Endothelial cell of umbilical vein (primary cell): ENCODE data around the gene TRAPPC10. TPM values are rescaled to one million over a fixed set of nuclear protein-coding genes. Genes with fewer than 3 reads are reported as not detected.

Experiments
- BruUV-seq: library from RNA; stranded (reverse); fragments of 400-500 nt; replicated peaks from 2 replicates; lab custom pipeline; 2021; lab: Mats Ljungman, UMichigan
- CTCF ChIA-PET: fragments of 300-600, 350-600 bp; sonication (Branson Sonifier 250); formaldehyde crosslinking; loops from one replicate; lab custom pipeline; 2021; ENCODE audit warnings: antibody characterized with exemption, inconsistent platforms; lab: Charles Lee
- POLR2A ChIA-PET: fragments of 300-600, 350-600 bp; sonication (Branson Sonifier 250); formaldehyde crosslinking; loops from one replicate; lab custom pipeline; 2021; ENCODE audit warnings: antibody characterized with exemption, inconsistent platforms; lab: Charles Lee
- DNase-seq: peaks from one replicate; pipeline ENCODE4 v3.0.0-alpha.2; 2011; ENCODE audit warnings: low read depth, low spot score
- FAIRE-seq: peaks from 2 replicates; lab custom pipeline; 2011; peaks lifted over from hg19 to GRCh38; lab: Jason Lieb, UNC
- H2AFZ ChIP-seq: 2 replicates; pipeline ENCODE4 v1.6.0; 2012; ENCODE audit warnings: low read depth, low read length, control low read depth, inconsistent platforms
- H3K27ac ChIP-seq: 2 replicates; pipeline ENCODE4 v1.5.1; 2011; ENCODE audit warnings: low read depth, mild to moderate bottlenecking, control low read depth, low read length, moderate library complexity; ENCODE audit not compliant: insufficient read depth
- H3K27me3 ChIP-seq, 2 experiments: 2 replicates each; pipeline versions ENCODE4 v1.6.0 to v1.6.1; 2011; ENCODE audit warnings: low read length in 2 of 2, mixed read lengths in 1 of 2; ENCODE audit not compliant: control insufficient read depth in 2 of 2, insufficient read depth in 2 of 2
- H3K36me3 ChIP-seq, 2 experiments: 2 replicates in 1 of 2; 3 replicates in 1 of 2; pipeline ENCODE4 v1.5.1; 2011; ENCODE audit warnings: low read length in 2 of 2, mild to moderate bottlenecking in 1 of 2, moderate library complexity in 1 of 2; ENCODE audit not compliant: control insufficient read depth in 2 of 2, insufficient read depth in 2 of 2; ENCODE audit errors: extremely low read depth in 1 of 2
- H3K4me1 ChIP-seq: 3 replicates; pipeline ENCODE4 v1.5.1; 2011; ENCODE audit warnings: mild to moderate bottlenecking, low read length; ENCODE audit not compliant: control insufficient read depth, insufficient read depth; ENCODE audit errors: extremely low read depth
- H3K4me2 ChIP-seq: 2 replicates; pipeline ENCODE4 v1.6.1; 2011; ENCODE audit warnings: low read length, control low read depth, mixed read lengths; ENCODE audit not compliant: insufficient read depth
- H3K4me3 ChIP-seq, 3 experiments: fragments of 200-600 bp in 1 of 3; sonication (generic), shearing (Covaris generic) in 1 of 3; replicated peaks in 1 of 3; 2 replicates each; pipeline ENCODE4 v1.5.1; 2011 to 2016; ENCODE audit warnings: control low read depth in 3 of 3, low read length in 3 of 3, mild to moderate bottlenecking in 2 of 3, inconsistent platforms in 1 of 3, low read depth in 1 of 3, moderate library complexity in 1 of 3; ENCODE audit not compliant: insufficient read depth in 1 of 3
- H3K79me2 ChIP-seq: 2 replicates; pipeline ENCODE4 v1.6.0; 2012; ENCODE audit warnings: low read length, inconsistent platforms; ENCODE audit not compliant: control insufficient read depth, insufficient read depth
- H3K9ac ChIP-seq: replicated peaks from 2 replicates; pipeline ENCODE3; 2011; ENCODE audit warnings: low read length, control low read depth; ENCODE audit not compliant: insufficient read depth; ENCODE audit errors: extremely low read depth
- H3K9me1 ChIP-seq: replicated peaks from 3 replicates; pipeline ENCODE4 v1.6.0; 2011; ENCODE audit warnings: mild to moderate bottlenecking, low read length; ENCODE audit not compliant: control insufficient read depth, insufficient read depth; ENCODE audit errors: extremely low read depth
- H3K9me3 ChIP-seq: replicated peaks from 2 replicates; pipeline ENCODE4 v1.5.1; 2012; ENCODE audit warnings: low read length, inconsistent platforms; ENCODE audit not compliant: control insufficient read depth, insufficient read depth
- H4K20me1 ChIP-seq: replicated peaks from 2 replicates; pipeline ENCODE3; 2011; ENCODE audit warnings: mild to moderate bottlenecking, low read length; ENCODE audit not compliant: control insufficient read depth, insufficient read depth; ENCODE audit errors: extremely low read depth
- EZH2 ChIP-seq: IDR thresholded peaks from 2 replicates; pipeline ENCODE4 v1.6.1; 2012; ENCODE audit warnings: borderline replicate concordance, low read depth, mild to moderate bottlenecking, moderate library complexity, low read length, inconsistent platforms; ENCODE audit not compliant: severe bottlenecking
- FOS ChIP-seq: IDR thresholded peaks from 2 replicates; pipeline ENCODE4 v1.6.1; 2011; ENCODE audit warnings: mild to moderate bottlenecking, low read length, moderate library complexity, borderline replicate concordance; ENCODE audit not compliant: insufficient read depth
- JUN ChIP-seq: IDR thresholded peaks from 2 replicates; pipeline ENCODE4 v1.6.1; 2011; ENCODE audit warnings: borderline replicate concordance, low read depth; ENCODE audit not compliant: insufficient read length, insufficient read depth
- MAX ChIP-seq: IDR thresholded peaks from 2 replicates; pipeline ENCODE4 v1.6.1; 2011; ENCODE audit not compliant: insufficient read depth, insufficient read length
- MYC ChIP-seq: IDR thresholded peaks from one replicate; pipeline ENCODE4 v1.6.1; 2011; ENCODE audit warnings: mild to moderate bottlenecking, low read depth, low read length
- POLR2A ChIP-seq: IDR thresholded peaks from 2 replicates; pipeline ENCODE4 v1.6.1; 2012; ENCODE audit warnings: low read depth, mild to moderate bottlenecking, control low read depth, low read length
- POLR2AphosphoS5 ChIP-seq: IDR thresholded peaks from 2 replicates; pipeline ENCODE4 v1.6.1; 2012; ENCODE audit warnings: low read depth, mild to moderate bottlenecking, control low read depth, low read length, moderate library complexity; ENCODE audit not compliant: insufficient read depth
- dilution Hi-C: fragments of 300-500 bp; cut with MboI; formaldehyde crosslinking; loops from one replicate; pipeline ENCODE4 v1.15.0; 2019; ENCODE audit warnings: low sequenced_read_pairs; ENCODE audit not compliant: extremely low pct_ligation_motif_present
- intact Hi-C: fragments of 100-400 bp; cut with micrococcal nuclease; formaldehyde crosslinking; loops from one replicate; pipeline ENCODE4 v1.10.0; 2022
- polyA plus RNA-seq, 4 experiments: library from polyadenylated mRNA; depleted of rRNA in 3 of 4; stranded (reverse) in 3 of 4; unstranded in 1 of 4; fragments of >200 nt; gene quantifications; 2 replicates each; pipeline versions ENCODE4 v1.2.1 to v1.2.3, GENCODE V29; 2011 to 2012; ENCODE audit warnings: missing spikeins in 1 of 4
- total RNA-seq: library from RNA; stranded (reverse); gene quantifications from 2 replicates; pipeline ENCODE4 v1.2.3, GENCODE V29; 2021

The TRAPPC10 gene
- total and polyA plus RNA-seq, 2 donors (not counting 3 experiments of a cell fraction or from before 2014, with no cell fraction given): 21.5 to 33.6 TPM

GRCh38 chr21:43997766-43998742, 14.1 kb upstream of the TRAPPC10 start:
- no peak for DNase-seq
- no peak overlapping the region for H2AFZ ChIP-seq
- no peaks in the 10 kb centered on the region for H3K9me1 ChIP-seq
- TF ChIP-seq JUN: no peak
- H3K4me1 ChIP-seq: no peaks in the 10 kb centered on the region
- dilution Hi-C loops (no loop called here), intact Hi-C loops (no loop called here)
- no peak overlapping the region for H3K27ac ChIP-seq
- H3K4me3 ChIP-seq: no peak overlapping the region
- no TSS peak for BruUV-seq
- H3K79me2 ChIP-seq: no peaks in the 10 kb centered on the region
- ChIA-PET CTCF (interaction anchor here (0.8 to 1.0 kb wide), 2 partner anchors 23 to 59 kb away, joined by 3 read pairs; no protein-coding TSS in a partner anchor), POLR2A (no interaction called here)
- no peaks in the 10 kb centered on the region for H4K20me1 ChIP-seq
- no peak overlapping the region for H3K4me2 ChIP-seq
- no peak overlapping the region for H3K9ac ChIP-seq
- H3K36me3 ChIP-seq: no peaks in the 10 kb centered on the region
- no peak for FAIRE-seq
- H3K27me3 ChIP-seq: no peaks in the 10 kb centered on the region
- no peaks in the 10 kb centered on the region for H3K9me3 ChIP-seq

- dilution Hi-C loops: no loop called here
- no peak overlapping the region for H3K4me3 ChIP-seq
- H3K9ac ChIP-seq: no peak overlapping the region
- TF ChIP-seq POLR2AphosphoS5 (no peak), EZH2 (no peak), POLR2A (no peak), MYC (no peak), JUN (no peak), MAX (no peak), FOS (no peak)
- no peaks in the 10 kb centered on the region for H3K36me3 ChIP-seq
- no peaks in the 10 kb centered on the region for H3K9me1 ChIP-seq
- H3K4me2 ChIP-seq: no peak overlapping the region
- FAIRE-seq (no peak), DNase-seq (no peak)
- no peaks in the 10 kb centered on the region for H4K20me1 ChIP-seq
- no peaks in the 10 kb centered on the region for H3K79me2 ChIP-seq
- H3K9me3 ChIP-seq: no peaks in the 10 kb centered on the region
- CTCF ChIA-PET: no interaction called here
- intact Hi-C loops: no loop called here
- H3K27me3 ChIP-seq: no peaks in the 10 kb centered on the region
- H3K4me1 ChIP-seq: no peaks in the 10 kb centered on the region
- POLR2A ChIA-PET: no interaction called here
- BruUV-seq: no TSS peak
- no peak overlapping the region for H2AFZ ChIP-seq
- H3K27ac ChIP-seq: no peak overlapping the region
Measured at GRCh38 chr21:44000360-44000759, 11.7 kb upstream of the TRAPPC10 start.
